Epidermal melanocyte (primary cell): ENCODE results near the gene LMF2.
A peak's percentile ranks its signal among the peaks of the same experiment; 100 is the strongest.

Experiments
- DNase-seq: peaks from one replicate; pipeline ENCODE4 v3.0.0; 2011; ENCODE audit warnings: low spot score; ENCODE audit not compliant: insufficient read length

The LMF2 gene

GRCh38 chr22:50483556-50483955, 23.9 kb downstream of the LMF2 start:
- no peak for DNase-seq

GRCh38 chr22:50483106-50483505, 24.4 kb downstream of the LMF2 start:
- DNase-seq: no peak

DNA sequence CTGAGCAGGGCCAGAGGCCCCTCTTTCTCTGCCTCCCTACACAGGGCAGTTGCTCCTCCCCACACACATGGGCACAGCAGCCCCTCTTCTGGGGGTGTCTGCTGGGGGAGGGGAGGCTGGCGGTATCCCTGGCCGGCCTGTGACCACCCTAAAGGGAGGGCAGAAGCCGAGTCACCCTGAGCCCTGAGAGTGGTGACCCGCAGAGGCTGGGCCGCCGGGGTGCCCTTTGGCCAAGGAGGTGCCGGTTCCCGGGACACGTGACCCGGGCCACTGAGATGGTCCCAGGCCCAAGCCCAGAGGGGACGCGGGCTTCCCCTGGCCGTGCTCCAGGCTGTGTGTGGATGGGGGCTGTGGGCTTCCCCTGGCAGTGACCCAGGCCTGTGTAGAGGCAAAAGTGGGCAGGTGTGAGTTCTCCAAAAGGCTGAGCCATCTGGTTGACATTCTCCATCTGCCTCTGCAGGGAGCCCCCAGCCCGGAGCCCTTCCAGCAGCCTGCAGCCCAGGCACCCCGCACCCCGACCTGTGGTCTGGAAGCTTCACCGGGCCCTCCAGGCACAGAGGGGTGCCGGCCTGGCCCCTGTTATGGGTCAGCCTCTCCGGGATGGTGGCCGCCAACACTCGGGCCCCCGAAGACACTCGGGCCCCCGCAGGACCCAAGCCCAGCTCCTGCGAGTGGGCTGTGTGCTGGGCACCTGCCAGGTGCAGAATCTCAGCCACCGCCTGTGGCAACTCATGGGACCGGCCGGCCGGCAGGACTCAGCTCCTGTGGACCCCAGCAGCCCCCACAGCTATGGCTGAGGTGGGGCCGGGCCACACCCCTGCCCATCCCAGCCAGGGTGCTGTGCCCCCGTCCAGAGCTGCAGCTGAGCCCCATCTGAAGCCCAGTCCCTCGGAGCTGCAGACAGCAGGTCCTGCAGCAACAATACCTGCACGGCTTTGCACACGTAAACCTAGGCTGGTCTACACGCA, 25.1 kb downstream of the LMF2 start:
- no peak for DNase-seq

DNA sequence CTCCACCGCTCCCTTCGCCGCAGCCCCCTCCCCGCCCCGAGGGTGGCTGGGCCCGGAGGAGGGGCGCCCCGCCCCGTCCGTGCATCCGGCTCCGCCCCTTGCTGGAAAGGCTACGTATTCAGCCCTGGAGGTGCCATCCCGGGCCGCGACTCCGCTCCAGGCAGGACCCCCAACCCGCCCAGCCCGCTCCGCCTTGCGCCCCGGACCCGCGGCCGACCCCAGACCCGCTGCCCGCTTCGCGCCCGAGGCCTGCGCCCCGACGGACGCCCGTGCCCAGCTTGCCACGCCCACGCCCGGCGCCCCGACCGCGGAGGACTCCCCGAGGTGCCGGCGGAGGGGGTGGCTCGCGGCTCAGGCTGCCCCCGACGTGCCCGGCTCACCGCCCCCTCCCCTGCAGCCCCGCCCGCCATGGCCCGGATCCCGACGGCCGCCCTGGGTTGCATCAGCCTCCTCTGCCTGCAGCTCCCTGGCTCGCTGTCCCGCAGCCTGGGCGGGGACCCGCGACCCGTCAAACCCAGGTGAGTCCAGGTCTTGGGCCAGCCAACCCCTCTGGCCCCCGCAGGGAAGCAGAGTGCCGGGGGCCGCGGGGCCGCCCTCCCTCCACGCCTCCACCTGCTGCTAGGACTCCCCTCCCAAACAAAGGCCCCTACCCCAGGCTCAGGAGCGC, 25.9 kb downstream of the LMF2 start, which contains the start of gene ADM2:
Gene ADM2 (plus strand): TSS at position 104 of the 667 bp plus-strand sequence. CDS start 305 bp downstream, at position 409.
- DNase-seq: no peak

GRCh38 chr22:50481045-50481439, 26.5 kb downstream of the LMF2 start:
- DNase-seq: no peak

DNA sequence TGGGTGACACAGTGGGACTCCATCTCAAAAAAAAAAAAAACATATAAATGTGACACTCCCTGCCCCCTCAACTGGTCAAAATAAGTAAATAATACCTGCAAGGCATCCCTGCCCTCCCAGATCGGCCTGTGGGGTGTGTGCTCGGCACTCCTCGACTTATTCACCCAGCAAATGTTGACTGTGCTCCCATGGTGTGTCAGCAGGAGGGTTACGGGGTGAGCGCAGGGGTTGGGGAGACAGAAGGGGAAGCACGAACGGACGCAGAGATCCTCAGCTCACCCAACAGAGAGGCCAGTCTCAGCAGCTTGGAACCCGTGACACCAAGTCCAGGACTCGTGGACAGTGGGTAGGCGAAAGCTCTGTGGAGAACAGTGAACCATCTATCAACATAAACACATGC, 27.8 kb downstream of the LMF2 start:
- DNase-seq: no peak

GRCh38 chr22:50477923-50478322, 29.6 kb downstream of the LMF2 start:
- no peak for DNase-seq

DNA sequence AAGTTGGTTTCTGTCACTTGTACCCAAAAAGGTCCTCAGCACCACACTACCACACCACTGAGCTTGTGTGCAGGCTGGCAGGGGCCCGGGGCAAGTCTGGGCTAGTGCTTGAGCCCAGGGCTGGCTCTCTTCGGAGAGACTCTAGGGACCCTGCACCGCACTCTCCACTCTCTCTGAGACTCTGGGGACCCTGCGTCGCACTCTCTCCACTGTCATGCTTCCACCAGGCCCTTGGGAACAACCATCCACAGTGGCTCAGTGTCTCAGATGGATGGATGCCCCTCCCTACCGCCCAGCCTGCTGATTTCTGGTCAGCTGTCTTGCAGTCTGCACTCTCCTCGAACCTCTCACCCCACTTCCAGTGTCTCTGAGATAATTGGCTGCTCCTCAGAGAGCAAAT, 30.6 kb downstream of the LMF2 start:
- no peak for DNase-seq

DNA sequence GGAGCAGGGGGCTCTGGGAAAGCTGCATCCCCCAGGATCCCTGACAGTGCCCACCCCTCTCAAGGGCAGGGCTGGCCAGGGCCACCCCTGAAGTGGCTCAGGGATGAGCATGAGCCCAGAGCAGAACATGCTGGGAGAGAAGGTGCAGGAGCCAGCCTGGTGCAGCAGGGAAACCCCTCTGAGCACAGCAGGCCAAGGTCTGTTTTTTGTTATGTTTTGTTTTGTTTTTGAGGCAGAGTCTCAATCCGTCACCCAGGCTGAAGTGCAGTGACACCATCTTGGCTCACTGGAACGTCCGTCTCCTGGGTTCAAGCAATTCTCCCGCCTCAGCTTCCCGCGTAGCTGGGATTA, 31.9 kb downstream of the LMF2 start:
- DNase-seq: no peak

GRCh38 chr22:50474710-50475651, 32.5 kb downstream of the LMF2 start, which contains the start of gene SBF1:
Gene SBF1 (minus strand): TSS chr22:50475035. CDS start chr22:50474840, 195 bp downstream.
- DNase-seq: peak; percentile 100

- DNase-seq: peak; percentile 64
These were observed 33.4 kb downstream of the LMF2 start for GRCh38 chr22:50473855-50474671.

DNA sequence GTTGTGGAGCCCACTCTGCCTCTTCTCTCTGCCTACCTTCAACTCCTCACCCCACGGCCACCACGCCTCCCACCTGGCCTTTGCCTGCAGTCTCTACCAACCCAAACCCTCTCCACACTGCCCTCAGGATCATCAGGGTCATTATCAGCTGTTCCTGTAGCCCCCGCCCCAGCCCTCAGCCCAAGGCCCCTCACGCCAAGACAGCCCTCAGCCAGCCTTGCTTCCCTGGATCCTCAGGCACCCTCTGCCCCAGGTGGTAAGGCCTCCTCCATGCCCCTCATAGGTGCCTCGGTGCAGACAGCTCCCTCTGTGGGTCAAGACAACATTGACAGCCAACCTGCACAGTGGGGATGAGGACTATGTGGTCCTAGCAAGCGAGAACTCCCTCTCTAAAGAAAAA, 34.4 kb downstream of the LMF2 start:
- no peak for DNase-seq

GRCh38 chr22:50471962-50472361, 35.5 kb downstream of the LMF2 start:
- no peak for DNase-seq

GRCh38 chr22:50471197-50471847, 36.2 kb downstream of the LMF2 start:
- DNase-seq: no peak

GRCh38 chr22:50470491-50470890, 37.0 kb downstream of the LMF2 start:
- DNase-seq: no peak

GRCh38 chr22:50469377-50470305, 37.9 kb downstream of the LMF2 start:
- DNase-seq: no peak

- no peak for DNase-seq
These were observed 38.9 kb downstream of the LMF2 start for GRCh38 chr22:50468626-50469025.

DNA sequence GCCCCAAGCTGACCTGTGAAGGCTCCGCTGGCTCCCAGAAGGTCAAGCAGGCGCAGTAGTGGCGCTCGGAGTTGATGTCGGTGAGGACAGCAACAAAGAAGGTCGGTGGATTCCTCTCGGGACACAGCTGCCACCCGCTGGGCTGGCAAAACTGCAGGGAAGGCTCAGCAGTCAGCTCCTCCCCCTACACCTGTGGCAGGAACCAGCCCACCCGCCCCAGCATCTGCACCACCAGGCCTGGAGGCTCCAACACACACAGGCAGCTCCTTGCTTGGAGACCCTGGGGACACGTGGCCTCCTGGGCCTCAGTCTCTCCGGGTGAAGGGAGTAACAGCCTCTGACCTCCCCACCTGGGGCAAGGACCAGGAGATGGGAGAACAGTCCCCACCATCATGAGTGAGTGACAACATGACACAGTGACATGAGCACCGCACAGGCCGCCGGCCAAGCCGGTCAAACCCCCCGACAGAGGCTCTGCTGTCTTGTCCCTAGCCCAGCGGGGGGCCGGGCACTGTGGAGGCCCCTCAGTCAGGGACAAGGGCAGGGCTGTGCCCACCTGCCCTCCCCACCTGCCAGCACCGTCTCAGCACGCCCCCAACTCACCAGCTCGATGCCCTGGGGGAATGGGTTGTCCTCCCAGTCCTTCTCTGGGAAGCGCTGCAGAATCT, 39.6 kb downstream of the LMF2 start:
- no peak for DNase-seq
